Dendritic cell treated with granulocyte-macrophage colony-stimulating factor and Interleukin-4, amounts not matched to agents 40 ng/mL and 50 ng/mL, for 4 days (primary cell): ENCODE measurements around the gene OR4F6.
"Not testable (repeated sequence)": the region's sequence is repeated elsewhere in the genome, so short reads cannot be mapped to it uniquely, and the experiment has no call there.

Experiments
- H3K27ac Mint-ChIP-seq: one replicate; pipeline ENCODE4 v1.8.0; 2022; ENCODE audit warnings: mild to moderate bottlenecking, mixed read lengths
- H3K27me3 Mint-ChIP-seq: one replicate; pipeline ENCODE4 v1.8.0; 2022; ENCODE audit warnings: mild to moderate bottlenecking, mixed read lengths
- H3K36me3 Mint-ChIP-seq: one replicate; pipeline ENCODE4 v1.8.0; 2022; ENCODE audit warnings: low read depth, mixed read lengths
- H3K4me1 Mint-ChIP-seq: one replicate; pipeline ENCODE4 v1.8.0; 2022; ENCODE audit warnings: low read depth, mixed read lengths
- H3K4me3 Mint-ChIP-seq: one replicate; pipeline ENCODE4 v1.8.0; 2022; ENCODE audit warnings: mild to moderate bottlenecking, moderate library complexity, mixed read lengths
- H3K9me3 Mint-ChIP-seq: one replicate; pipeline ENCODE4 v1.8.0; 2022; ENCODE audit warnings: mixed read lengths
- intact Hi-C: fragments of 100-400 bp; cut with micrococcal nuclease; formaldehyde crosslinking; loops from one replicate; pipeline ENCODE4 v1.15.0; 2022

The OR4F6 gene

DNA sequence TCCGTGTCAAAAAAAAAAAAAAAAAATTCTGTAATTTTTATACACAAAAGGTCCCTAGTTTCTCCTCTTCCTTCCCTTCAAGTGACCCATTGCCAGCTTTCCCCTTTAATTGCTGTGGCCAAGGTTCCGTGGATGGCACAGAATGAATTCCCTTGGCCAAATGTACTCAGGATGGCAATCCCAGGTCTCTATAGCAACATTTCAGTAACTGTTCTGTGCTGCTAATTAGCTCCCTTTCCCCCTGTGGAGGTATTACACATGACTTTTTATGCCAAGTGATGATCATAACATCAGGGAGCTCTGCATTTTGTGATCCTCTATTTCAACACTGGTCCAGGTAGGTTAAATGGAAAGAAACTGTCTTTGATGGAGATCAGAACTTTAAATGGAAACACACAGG is at the start of gene OR4F6:
TSS of gene OR4F6 (plus strand) at position 301 of the 400 bp plus-strand sequence. CDS start 2,211 bp downstream, outside the sequence.
- H3K9me3 Mint-ChIP-seq: peaks cover 10% of the 10 kb centered on the region
- peaks cover 2% of the 10 kb centered on the region for H3K27me3 Mint-ChIP-seq
- intact Hi-C loops: no loop called here
- H3K27ac Mint-ChIP-seq: no peak within 1 kb of the TSS
- H3K4me1 Mint-ChIP-seq: no peaks in the 10 kb centered on the region
- H3K4me3 Mint-ChIP-seq: no peak within 1 kb of the TSS
- no peaks in the 10 kb centered on the region for H3K36me3 Mint-ChIP-seq

DNA sequence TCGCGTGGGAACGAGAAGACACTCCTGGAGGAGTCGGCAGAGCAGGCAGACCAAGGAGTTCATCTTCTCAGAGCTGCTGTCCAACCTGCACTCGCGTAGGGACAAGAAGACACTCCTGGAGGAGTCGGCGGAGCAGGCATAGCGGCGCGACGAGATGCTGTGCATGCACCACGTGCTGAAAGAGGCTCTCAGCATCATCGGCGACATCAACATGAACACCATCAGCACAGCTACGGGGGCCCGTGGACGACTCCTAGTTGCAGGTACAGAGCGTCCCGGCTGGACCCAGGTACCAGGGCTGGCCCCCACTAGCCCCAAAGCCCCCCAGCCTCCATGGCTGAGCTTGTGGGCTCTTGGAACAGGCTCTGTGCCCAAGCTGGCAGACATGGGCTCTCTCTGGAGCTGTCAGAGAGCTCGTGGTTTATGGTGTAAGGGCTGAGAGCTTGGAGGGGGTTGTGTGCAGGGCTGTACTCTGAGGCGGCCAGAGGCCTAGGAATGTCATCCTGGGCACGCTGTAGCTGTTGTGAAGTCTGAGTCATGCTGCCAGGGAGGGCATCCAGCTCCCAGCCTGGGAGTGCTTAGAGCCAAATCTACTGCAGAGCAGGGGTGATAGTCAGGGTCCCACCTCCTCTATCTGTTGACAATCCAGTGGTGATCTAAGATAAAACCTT is 38.5 kb upstream of the OR4F6 start:
- H3K27ac Mint-ChIP-seq, H3K36me3 Mint-ChIP-seq, H3K4me3 Mint-ChIP-seq, intact Hi-C loops, H3K27me3 Mint-ChIP-seq, H3K4me1 Mint-ChIP-seq, H3K9me3 Mint-ChIP-seq: not testable (repeated sequence)

DNA sequence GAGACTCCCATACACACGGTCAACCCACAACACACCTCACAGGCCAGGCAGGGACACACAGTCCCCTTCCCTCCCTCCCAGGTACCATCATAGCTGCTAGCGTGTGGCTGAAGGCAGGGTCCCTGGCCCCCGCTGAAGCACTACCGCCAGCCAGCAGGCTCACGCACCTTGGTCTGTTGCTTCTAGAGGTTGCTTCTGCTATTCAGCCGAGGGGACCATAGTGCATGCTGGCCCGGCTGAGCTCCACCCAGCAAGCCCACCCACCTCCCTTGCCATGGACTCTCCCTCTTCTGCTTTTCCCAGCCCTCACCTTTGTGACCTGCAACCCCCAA is 38.0 kb upstream of the OR4F6 start:
- H3K27ac Mint-ChIP-seq, H3K27me3 Mint-ChIP-seq, H3K4me1 Mint-ChIP-seq, H3K9me3 Mint-ChIP-seq, H3K4me3 Mint-ChIP-seq, H3K36me3 Mint-ChIP-seq, intact Hi-C loops: not testable (repeated sequence)

GRCh38 chr15:101765772-101766456 is 37.4 kb upstream of the OR4F6 start:
- Mint-ChIP-seq H3K4me1 (no peaks in the 10 kb centered on the region), H3K9me3 (peaks cover 8% of the 10 kb centered on the region), H3K27me3 (no peaks in the 10 kb centered on the region), H3K4me3 (no peak overlapping the region), H3K36me3 (no peaks in the 10 kb centered on the region), H3K27ac (no peak overlapping the region)
- intact Hi-C loops: no loop called here

DNA sequence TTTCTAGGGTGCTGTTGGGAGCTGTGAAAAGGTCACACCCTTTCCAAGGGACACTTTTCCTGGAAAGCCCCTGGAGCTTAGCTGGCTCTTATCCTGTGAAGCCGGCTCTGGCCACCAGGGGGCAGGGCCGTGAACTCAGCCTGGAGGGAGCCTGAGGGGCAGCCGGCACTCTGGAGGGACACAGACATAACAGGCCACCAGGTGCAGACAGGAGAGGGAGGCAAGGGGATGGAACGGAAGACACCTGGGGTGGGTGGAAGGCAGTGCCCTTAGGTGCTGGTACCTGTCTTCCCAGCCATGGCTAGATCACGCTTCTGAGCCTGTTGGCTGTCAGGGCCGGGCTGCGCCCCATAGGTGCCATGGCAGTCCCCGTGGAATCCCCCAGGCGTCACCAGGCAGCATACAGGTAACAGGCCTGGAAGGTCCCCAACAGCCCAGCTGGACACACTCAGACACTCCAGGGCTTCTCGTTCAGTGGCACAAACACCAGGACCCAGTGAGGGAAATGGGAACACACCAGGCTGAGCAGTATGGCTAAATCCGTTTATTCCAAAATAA is 36.1 kb upstream of the OR4F6 start:
- H3K27ac Mint-ChIP-seq, H3K36me3 Mint-ChIP-seq, H3K4me3 Mint-ChIP-seq, H3K4me1 Mint-ChIP-seq, H3K9me3 Mint-ChIP-seq, intact Hi-C loops, H3K27me3 Mint-ChIP-seq: not testable (repeated sequence)

DNA sequence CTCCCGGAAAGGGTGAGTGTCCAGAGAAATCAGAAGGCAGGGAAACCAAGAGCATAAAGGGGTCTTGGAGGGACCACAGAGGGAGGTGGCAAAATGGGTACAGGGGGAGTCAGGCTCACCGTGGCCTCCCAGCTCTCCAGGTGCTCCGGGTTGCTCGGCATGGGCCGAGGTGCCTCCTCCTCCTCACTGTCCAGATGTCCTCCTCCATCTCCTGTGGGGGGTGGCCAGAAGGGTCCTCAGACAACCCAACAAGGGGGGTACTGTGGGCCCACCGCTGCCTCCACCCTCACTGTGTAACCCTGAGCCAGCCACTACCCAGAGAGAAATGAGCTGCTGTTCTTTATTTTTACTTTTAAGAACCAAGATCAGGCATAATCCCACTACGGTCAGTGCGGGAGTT is 30.4 kb upstream of the OR4F6 start:
- no peak overlapping the region for H3K27ac Mint-ChIP-seq
- H3K27me3 Mint-ChIP-seq: no peaks in the 10 kb centered on the region
- no peaks in the 10 kb centered on the region for H3K4me1 Mint-ChIP-seq
- intact Hi-C loops: no loop called here
- no peak overlapping the region for H3K4me3 Mint-ChIP-seq
- no peaks in the 10 kb centered on the region for H3K9me3 Mint-ChIP-seq
- H3K36me3 Mint-ChIP-seq: no peaks in the 10 kb centered on the region

- intact Hi-C loops: no loop called here
- H3K4me1 Mint-ChIP-seq: no peaks in the 10 kb centered on the region
- H3K36me3 Mint-ChIP-seq: no peaks in the 10 kb centered on the region
- H3K27ac Mint-ChIP-seq: no peak overlapping the region
- H3K4me3 Mint-ChIP-seq: no peak overlapping the region
- peaks cover under 1% of the 10 kb centered on the region for H3K27me3 Mint-ChIP-seq
- H3K9me3 Mint-ChIP-seq: no peaks in the 10 kb centered on the region
Measured at GRCh38 chr15:101773496-101774100, 29.7 kb upstream of the OR4F6 start.

DNA sequence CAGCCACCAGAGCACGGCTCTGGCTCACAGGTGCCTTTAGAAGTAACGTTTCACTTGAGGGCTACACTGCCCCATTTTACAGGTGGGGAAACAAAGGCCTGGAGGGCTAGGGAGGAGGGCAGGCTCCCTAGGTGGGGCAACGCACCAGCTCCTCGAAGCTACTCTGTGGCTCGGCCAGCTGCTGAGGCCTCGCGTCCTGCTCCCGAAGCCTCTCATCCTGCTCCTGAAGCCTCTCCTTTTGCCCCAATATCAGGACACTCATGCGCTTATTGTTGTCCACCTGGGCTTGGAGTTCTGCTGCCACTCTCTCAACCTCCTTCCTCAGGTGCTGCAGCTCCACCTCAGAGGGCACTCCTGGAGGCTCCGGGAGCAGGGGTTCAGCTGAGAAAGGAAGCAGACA is 28.2 kb upstream of the OR4F6 start:
- Mint-ChIP-seq H3K36me3 (no peaks in the 10 kb centered on the region), H3K4me1 (no peaks in the 10 kb centered on the region), H3K27ac (no peak overlapping the region), H3K9me3 (no peaks in the 10 kb centered on the region), H3K4me3 (no peak overlapping the region), H3K27me3 (peaks cover 2% of the 10 kb centered on the region)
- intact Hi-C loops: no loop called here

- H3K4me3 Mint-ChIP-seq, intact Hi-C loops, H3K27me3 Mint-ChIP-seq, H3K9me3 Mint-ChIP-seq, H3K36me3 Mint-ChIP-seq, H3K4me1 Mint-ChIP-seq, H3K27ac Mint-ChIP-seq: not testable (repeated sequence)
Measured at GRCh38 chr15:101778576-101778975, 24.7 kb upstream of the OR4F6 start.

DNA sequence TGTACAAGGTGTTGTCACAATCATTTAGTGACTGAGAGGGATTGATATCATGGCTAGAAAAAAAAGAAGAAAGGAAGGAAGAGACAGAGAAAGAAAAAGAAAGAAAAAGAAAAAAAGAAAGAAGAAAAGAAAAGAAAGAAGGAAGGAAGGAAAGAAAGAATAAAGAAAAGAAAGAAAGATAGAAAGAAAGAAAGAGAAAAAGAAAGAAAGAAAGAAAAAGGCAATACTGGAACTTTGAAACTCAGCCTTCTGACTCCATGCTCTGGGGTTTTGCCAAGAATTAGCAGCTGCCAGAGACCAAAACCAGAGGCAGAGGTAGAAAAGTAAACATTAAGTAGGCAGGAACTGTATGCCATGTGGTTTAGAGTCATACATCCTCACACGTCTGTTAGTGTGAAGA is 23.1 kb upstream of the OR4F6 start:
- H3K36me3 Mint-ChIP-seq, H3K9me3 Mint-ChIP-seq, intact Hi-C loops, H3K27ac Mint-ChIP-seq, H3K4me1 Mint-ChIP-seq, H3K4me3 Mint-ChIP-seq: not testable (repeated sequence)
- peaks cover 11% of the 10 kb centered on the region for H3K27me3 Mint-ChIP-seq

- intact Hi-C loops: no loop called here
- no peak overlapping the region for H3K4me3 Mint-ChIP-seq
- no peak overlapping the region for H3K27ac Mint-ChIP-seq
- no peaks in the 10 kb centered on the region for H3K36me3 Mint-ChIP-seq
- H3K4me1 Mint-ChIP-seq: no peaks in the 10 kb centered on the region
- H3K27me3 Mint-ChIP-seq: peaks cover 11% of the 10 kb centered on the region
- no peaks in the 10 kb centered on the region for H3K9me3 Mint-ChIP-seq
Measured at GRCh38 chr15:101781928-101782327, 21.4 kb upstream of the OR4F6 start.

GRCh38 chr15:101784644-101785043 is 18.7 kb upstream of the OR4F6 start:
- Mint-ChIP-seq H3K27ac (no peak overlapping the region), H3K4me1 (no peaks in the 10 kb centered on the region), H3K9me3 (no peaks in the 10 kb centered on the region), H3K4me3 (no peak overlapping the region), H3K36me3 (no peaks in the 10 kb centered on the region), H3K27me3 (peaks cover 10% of the 10 kb centered on the region)
- intact Hi-C loops: no loop called here

GRCh38 chr15:101786422-101786821 is 16.9 kb upstream of the OR4F6 start:
- H3K27me3 Mint-ChIP-seq, H3K27ac Mint-ChIP-seq, H3K9me3 Mint-ChIP-seq, intact Hi-C loops, H3K4me3 Mint-ChIP-seq, H3K4me1 Mint-ChIP-seq, H3K36me3 Mint-ChIP-seq: not testable (repeated sequence)

DNA sequence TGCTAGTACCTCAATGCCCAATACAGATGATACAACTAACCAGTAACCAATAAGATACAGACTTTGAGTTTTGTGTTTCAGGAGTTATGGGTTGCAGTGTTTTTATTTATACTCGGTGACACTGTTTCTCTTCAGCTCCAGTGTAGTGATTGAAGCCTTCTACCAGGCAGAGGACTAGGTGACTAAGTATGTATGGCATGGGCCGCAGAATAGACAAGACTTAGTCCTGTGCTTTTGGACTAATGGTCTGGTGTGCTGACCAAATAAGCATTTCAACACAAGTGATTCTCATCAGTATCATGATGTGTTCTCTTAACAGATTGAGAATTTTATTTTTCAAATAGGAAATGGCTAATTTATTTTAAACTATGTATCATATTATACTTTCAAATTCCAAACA is 15.3 kb upstream of the OR4F6 start:
- H3K9me3 Mint-ChIP-seq, H3K27ac Mint-ChIP-seq, intact Hi-C loops, H3K36me3 Mint-ChIP-seq, H3K4me3 Mint-ChIP-seq, H3K27me3 Mint-ChIP-seq, H3K4me1 Mint-ChIP-seq: not testable (repeated sequence)
